Stimulated activated CD8-positive, alpha-beta memory T cell treated with anti-CD3 and anti-CD28 coated beads, Interleukin-4, amount 100 ng/mL, for 1 hour (primary cell): Measurements from ENCODE around the gene B3GAT3.
A peak's percentile ranks its signal among the peaks of the same experiment; 100 is the strongest.
"Not testable (repeated sequence)": the region's sequence is repeated elsewhere in the genome, so short reads cannot be mapped to it uniquely, and the experiment has no call there.

ENCODE experiments used
- DNase-seq, 2 donors: peaks; one replicate each; pipeline ENCODE4 v3.0.0-alpha.2; 2020; ENCODE audit warnings: low read depth in 2 of 2, low spot score in 1 of 2

Gene B3GAT3

GRCh38 chr11:62580959-62581715 lies 40.6 kb downstream of the B3GAT3 start:
- DNase-seq: no peak

- no peak for DNase-seq
Measured at GRCh38 chr11:62579252-62579651, 42.5 kb downstream of the B3GAT3 start.

DNA sequence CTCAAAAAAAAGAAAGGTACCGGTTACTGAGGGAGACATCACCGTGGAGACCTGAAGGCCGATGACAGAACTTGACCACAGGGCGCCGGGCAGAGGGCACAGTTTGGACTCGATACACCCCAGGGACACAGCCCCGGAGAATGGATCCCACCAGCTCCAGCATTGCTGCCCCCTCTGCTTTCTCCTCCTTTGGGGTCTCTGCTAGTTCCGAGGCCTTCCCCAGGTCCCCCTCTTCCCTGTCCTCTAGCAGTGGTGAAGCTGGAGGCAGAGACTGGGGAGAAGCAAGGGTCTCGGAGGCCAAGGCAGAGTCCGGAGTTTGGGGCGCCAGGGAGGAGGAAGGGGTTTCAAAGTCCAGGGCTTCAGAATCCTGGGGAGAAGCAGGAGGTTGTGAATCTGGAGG lies 43.2 kb downstream of the B3GAT3 start:
- DNase-seq: no peak

DNA sequence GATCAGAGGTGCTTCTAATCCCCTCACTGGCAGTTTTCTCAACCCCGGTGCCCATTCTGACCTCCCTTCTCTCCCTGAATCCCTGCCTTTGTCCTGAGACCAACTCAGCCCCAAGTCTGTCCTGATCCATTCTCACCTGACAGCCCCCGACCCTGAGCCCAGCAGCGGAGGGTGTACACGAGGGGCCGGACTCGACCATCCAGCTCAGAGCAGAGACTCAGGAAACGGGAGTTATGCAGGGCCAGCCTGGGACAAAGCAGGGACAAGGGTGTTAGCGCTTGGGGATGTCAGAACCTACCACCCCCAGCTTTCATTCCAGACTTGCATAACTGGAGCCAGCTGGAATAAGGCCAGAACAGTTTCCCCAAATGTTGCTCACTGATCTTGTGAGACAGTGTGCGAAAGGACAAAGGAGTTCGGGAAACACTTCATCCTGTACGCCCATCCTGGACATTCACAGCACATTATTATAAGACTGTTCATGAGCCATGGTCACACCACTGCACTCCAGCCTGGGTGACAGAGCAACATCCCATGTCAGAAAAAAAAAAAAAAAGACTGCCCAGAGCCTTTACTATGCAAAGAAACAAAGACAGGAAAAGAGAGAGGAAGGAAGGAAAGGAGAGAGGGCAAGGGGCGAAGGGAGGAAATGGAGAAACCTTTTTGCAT lies 44.6 kb downstream of the B3GAT3 start:
- no peak for DNase-seq

- no peak for DNase-seq
Measured at GRCh38 chr11:62575837-62576236, 45.9 kb downstream of the B3GAT3 start.

DNA sequence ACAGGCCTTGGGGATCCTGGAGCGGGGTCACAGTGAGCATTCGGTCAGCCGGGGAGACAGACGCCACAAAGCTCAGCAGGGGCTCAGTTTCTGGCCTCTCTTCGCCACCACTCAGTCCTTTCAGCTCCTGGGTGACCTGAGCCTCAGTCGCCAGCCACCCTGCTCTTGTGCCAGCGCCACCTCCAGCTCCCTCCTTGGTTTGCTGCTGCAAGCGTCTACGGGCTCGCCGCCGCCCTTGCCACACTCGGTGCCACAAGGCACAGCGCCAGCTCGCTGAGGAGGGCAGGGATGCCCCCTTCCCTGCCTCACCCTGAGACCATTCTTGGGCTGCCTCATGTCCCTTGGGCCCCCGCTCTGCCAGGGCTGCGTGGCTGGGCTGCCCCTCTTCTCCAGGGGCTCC lies 46.6 kb downstream of the B3GAT3 start:
- DNase-seq: no peak

GRCh38 chr11:62574363-62575071 lies 47.3 kb downstream of the B3GAT3 start:
- no peak for DNase-seq

DNA sequence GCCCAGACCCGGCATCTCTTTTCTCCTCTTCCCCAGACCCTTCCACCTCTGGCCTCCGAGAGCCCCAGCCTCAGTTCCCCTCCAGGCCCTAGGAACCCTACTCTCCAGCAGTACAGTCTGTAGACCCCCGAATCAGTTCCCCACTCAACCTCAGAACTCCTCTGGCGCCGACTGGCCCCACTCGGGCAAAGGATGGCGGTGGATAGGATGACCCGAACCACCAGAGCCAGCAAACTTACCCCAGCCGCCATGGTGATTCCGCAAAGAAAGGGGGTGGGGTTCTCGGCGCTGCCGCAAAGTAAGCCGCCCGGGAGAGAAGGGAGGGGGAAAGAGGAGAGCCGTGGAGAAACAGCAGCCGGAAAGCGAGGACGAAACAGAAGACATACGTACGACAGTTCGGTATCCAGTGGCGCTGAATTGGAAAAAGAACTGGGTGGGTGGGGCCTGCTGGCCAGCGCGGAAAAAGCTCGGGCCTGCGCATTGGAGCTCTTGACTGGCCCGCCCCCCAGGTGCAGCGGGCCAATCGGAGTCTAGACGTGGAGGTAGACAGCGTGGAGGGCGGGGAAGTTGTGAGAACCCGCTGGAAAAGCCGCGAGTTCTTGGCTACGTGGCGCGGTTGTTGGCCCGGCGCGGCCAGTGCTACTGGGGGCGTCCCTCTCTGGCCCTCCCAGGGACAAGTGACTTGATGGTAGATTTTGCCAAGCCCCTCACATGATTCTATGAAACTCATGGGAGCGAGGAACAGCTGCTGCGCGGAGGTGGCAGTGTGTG lies 48.0 kb downstream of the B3GAT3 start, which contains the start of gene EEF1G:
TSS of gene EEF1G (minus strand) at position 300 of the 771 bp plus-strand sequence. CDS start at position 251, 49 bp downstream.
- peak; percentile 89 to 96 for DNase-seq

GRCh38 chr11:62573006-62573591 lies 48.7 kb downstream of the B3GAT3 start:
- DNase-seq: no peak

- DNase-seq: no peak
Measured at GRCh38 chr11:62572431-62572830, 49.4 kb downstream of the B3GAT3 start.

DNA sequence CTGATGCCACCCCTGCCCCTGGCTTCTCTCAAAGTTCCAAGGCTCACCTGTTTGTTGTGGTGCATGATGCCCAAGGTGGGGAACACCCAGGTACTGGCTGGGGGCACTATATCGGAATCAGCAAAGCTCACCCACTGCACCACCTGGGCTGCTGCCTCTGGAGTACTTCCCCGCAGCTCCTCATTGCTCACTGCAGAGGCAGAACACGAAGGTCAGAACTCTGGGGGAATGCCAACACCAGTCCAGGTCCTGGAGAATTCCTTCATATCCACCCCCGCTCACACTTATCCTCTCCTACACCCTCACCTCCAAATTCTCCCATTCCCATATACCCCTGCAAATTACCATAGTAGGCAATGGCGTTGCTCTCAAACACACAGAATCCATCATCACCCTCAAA lies 50.3 kb downstream of the B3GAT3 start:
- not testable (repeated sequence) for DNase-seq

- not testable (repeated sequence) for DNase-seq
Measured at GRCh38 chr11:62570903-62571302, 50.9 kb downstream of the B3GAT3 start.

DNA sequence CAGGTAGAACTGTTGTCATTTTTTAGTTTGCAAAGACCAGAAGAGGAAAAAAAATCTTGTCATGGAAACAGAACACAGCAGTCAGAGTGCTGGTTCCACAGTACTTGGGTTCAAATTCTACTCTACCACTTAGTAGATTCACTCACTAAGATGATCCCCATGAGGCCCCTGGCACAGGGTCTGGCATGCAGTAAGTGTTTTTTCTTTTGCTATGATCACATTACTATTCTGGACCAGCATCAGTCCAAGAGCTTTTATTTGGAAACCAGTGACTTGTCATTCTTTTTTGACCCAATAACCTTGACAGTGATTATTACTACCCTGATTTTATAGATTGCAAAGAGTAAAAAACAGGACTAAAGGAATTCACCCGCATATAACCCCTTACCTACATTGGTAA lies 52.2 kb downstream of the B3GAT3 start:
- no peak for DNase-seq

DNA sequence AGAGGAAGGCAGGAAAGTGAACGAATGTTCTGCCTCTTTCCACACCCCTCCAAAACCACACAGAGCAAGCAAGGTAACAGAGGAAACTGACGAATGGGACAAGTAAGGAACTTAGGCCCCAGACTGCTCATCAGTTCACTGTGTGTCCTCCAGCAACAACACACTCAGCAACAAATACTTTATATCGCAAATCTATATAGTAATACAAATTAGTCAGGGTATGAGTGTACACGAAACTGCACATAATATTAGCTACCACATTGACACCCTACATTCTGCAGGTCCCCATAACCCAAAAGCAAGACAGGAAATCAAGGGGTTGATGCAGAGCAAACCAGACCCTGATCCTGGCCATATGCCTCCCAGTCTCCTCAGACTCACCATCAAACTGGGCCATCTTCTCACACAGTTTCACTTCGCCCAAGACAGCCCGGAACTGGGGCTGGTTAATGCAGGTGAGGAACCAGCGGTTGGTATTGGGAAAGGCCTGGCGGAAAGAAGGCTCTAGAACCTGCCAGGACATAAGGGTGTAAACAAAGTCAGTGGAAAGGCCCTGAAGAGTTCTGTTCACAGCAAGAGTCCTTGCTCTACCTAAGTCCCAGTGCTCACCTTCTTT lies 54.7 kb downstream of the B3GAT3 start:
- DNase-seq: no peak

DNA sequence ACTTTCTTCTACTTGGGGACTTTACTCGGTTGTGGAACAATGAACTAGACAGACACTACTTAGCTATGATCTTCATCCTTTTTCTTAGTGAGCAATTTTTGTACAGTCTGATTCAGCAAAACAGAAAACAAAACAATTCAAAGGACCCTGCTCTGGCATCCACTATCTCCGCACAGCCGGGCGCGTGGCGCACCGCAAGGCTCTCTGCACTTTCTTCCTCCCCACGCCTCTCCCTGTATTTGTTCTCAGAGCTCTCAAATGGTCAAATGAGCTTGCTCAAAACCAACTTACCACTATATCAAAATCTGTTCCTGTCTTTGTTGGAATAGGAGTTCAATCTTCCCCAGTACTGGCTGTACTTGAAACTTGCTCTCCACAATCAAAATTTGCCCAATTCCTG lies 55.5 kb downstream of the B3GAT3 start:
- no peak for DNase-seq
